Neural cell (in vitro differentiated cells): ENCODE data around the gene TEX35. TPM values are rescaled to one million over a fixed set of nuclear protein-coding genes. Genes with fewer than 3 reads are reported as not detected.

Experiments used
- H2AFZ ChIP-seq: fragments of 200-600, 300-800 bp; sonication (generic), shearing (Covaris generic); 2 replicates; pipeline ENCODE4 v1.6.0; 2014; ENCODE audit warnings: low read depth, mild to moderate bottlenecking, antibody characterized with exemption, low read length, moderate library complexity
- H3F3A ChIP-seq: fragments of 200-600 bp; shearing (Covaris generic); 2 replicates; pipeline ENCODE4 v1.6.1; 2016; ENCODE audit warnings: mild to moderate bottlenecking, moderate library complexity, mixed read lengths, antibody characterized with exemption, low read length; ENCODE audit not compliant: insufficient read depth, poor library complexity, severe bottlenecking
- H3K27ac ChIP-seq: fragments of 200-600, 300-800 bp; sonication (generic), shearing (Covaris generic); 2 replicates; pipeline ENCODE4 v1.5.1; 2014; ENCODE audit warnings: mild to moderate bottlenecking, low read length, moderate library complexity
- H3K27me3 ChIP-seq: fragments of 300-800, 200-600 bp; sonication (generic), shearing (Covaris generic); 2 replicates; pipeline ENCODE4 v1.6.0; 2014; ENCODE audit warnings: mild to moderate bottlenecking, low read depth, low read length, moderate library complexity; ENCODE audit not compliant: insufficient read depth
- H3K36me3 ChIP-seq: fragments of 300-800, 200-600 bp; sonication (generic), shearing (Covaris generic); 2 replicates; pipeline ENCODE4 v1.5.1; 2014; ENCODE audit warnings: mild to moderate bottlenecking, antibody characterized with exemption, low read length, moderate library complexity; ENCODE audit not compliant: insufficient read depth
- H3K4me2 ChIP-seq: fragments of 300-800, 200-600 bp; sonication (generic), shearing (Covaris generic); 2 replicates; pipeline ENCODE4 v1.6.0; 2014; ENCODE audit warnings: mild to moderate bottlenecking, low read length
- H3K4me3 ChIP-seq: fragments of 300-800, 200-600 bp; sonication (generic), shearing (Covaris generic); 2 replicates; pipeline ENCODE4 v1.5.1; 2014; ENCODE audit warnings: mild to moderate bottlenecking, low read length, moderate library complexity
- H3K79me2 ChIP-seq: fragments of 200-600 bp; shearing (Covaris generic); replicated peaks from 2 replicates; pipeline ENCODE4 v1.6.0; 2014; ENCODE audit warnings: mild to moderate bottlenecking, low read length, moderate library complexity; ENCODE audit not compliant: insufficient read depth
- H3K9ac ChIP-seq: fragments of 300-800, 200-600 bp; sonication (generic), shearing (Covaris generic); 2 replicates; pipeline ENCODE4 v1.6.1; 2016; ENCODE audit warnings: mild to moderate bottlenecking, low read length, mixed read lengths
- H3K9me2 ChIP-seq: fragments of 200-600 bp; shearing (Covaris generic); 2 replicates; pipeline ENCODE4 v1.6.1; 2016; ENCODE audit warnings: mild to moderate bottlenecking, low read length, mixed read lengths; ENCODE audit not compliant: insufficient read depth
- H3K9me3 ChIP-seq: fragments of 200-600, 300-800 bp; sonication (generic), shearing (Covaris generic); 2 replicates; pipeline ENCODE4 v1.6.1; 2016; ENCODE audit warnings: mild to moderate bottlenecking, mixed run types, low read length, moderate library complexity, mixed read lengths
- H4K20me1 ChIP-seq: fragments of 200-600 bp; shearing (Covaris generic); 2 replicates; pipeline ENCODE4 v1.6.1; 2016; ENCODE audit warnings: mild to moderate bottlenecking, mixed run types; ENCODE audit not compliant: insufficient read depth
- CTCF ChIP-seq: fragments of 450-650 bp; IDR thresholded peaks from 2 replicates; pipeline ENCODE4 v1.5.1; 2014; ENCODE audit warnings: antibody characterized with exemption, mild to moderate bottlenecking, moderate library complexity; ENCODE audit not compliant: poor library complexity, severe bottlenecking
- EP300 ChIP-seq: fragments of 450-650 bp; conservative IDR thresholded peaks from 2 replicates; pipeline ENCODE4 v1.6.1; 2014; ENCODE audit warnings: antibody characterized with exemption, mild to moderate bottlenecking, moderate library complexity; ENCODE audit not compliant: poor library complexity, severe bottlenecking
- EZH2 ChIP-seq: fragments of 200-600, 300-800 bp; shearing (Covaris generic), sonication (generic); IDR thresholded peaks from 2 replicates; pipeline ENCODE4 v1.6.1; 2014; ENCODE audit warnings: antibody characterized with exemption, low read length, borderline replicate concordance, mild to moderate bottlenecking; ENCODE audit not compliant: insufficient read depth, poor library complexity, severe bottlenecking
- MXI1 ChIP-seq: fragments of 450-650 bp; conservative IDR thresholded peaks from 2 replicates; pipeline ENCODE4 v1.6.1; 2014; ENCODE audit warnings: antibody characterized with exemption, mild to moderate bottlenecking; ENCODE audit not compliant: poor library complexity, severe bottlenecking
- POLR2AphosphoS5 ChIP-seq: IDR thresholded peaks from 2 replicates; pipeline ENCODE4 v1.6.1; 2012
- RAD21 ChIP-seq: fragments of 450-650 bp; conservative IDR thresholded peaks from 2 replicates; pipeline ENCODE4 v1.6.1; 2014; ENCODE audit warnings: antibody characterized with exemption, mild to moderate bottlenecking, moderate library complexity
- REST ChIP-seq: IDR thresholded peaks from 2 replicates; pipeline ENCODE4 v1.6.1; 2012; ENCODE audit warnings: borderline replicate concordance
- SMC3 ChIP-seq: fragments of 450-650 bp; conservative IDR thresholded peaks from 2 replicates; pipeline ENCODE4 v1.6.1; 2014; ENCODE audit warnings: antibody characterized with exemption, mild to moderate bottlenecking, moderate library complexity; ENCODE audit not compliant: poor library complexity
- TAF1 ChIP-seq: IDR thresholded peaks from 2 replicates; pipeline ENCODE4 v1.6.1; 2012; ENCODE audit warnings: low read depth
- polyA plus RNA-seq: library from polyadenylated mRNA; depleted of rRNA; stranded (reverse); fragments of >200 nt; gene quantifications from 2 replicates; pipeline ENCODE4 v1.2.3, GENCODE V29; 2014

The TEX35 gene
- polyA plus RNA-seq, 1 donor from 2014 or later = not detected

- H3K27ac ChIP-seq = no peak overlapping the region
- no peak overlapping the region for H2AFZ ChIP-seq
- H3K9ac ChIP-seq = no peak overlapping the region
- H3K4me2 ChIP-seq = no peak overlapping the region
- no peak overlapping the region for H3K4me3 ChIP-seq
- no peaks in the 10 kb centered on the region for H3K27me3 ChIP-seq
- no peaks in the 10 kb centered on the region for H4K20me1 ChIP-seq
- no peaks in the 10 kb centered on the region for H3K36me3 ChIP-seq
- no peaks in the 10 kb centered on the region for H3K9me3 ChIP-seq
- H3K79me2 ChIP-seq = no peaks in the 10 kb centered on the region
- TF ChIP-seq CTCF = no peak
- no peak for TF ChIP-seq SMC3
- TF ChIP-seq EZH2 = no peak
- H3K9me2 ChIP-seq = no peaks in the 10 kb centered on the region
- H3F3A ChIP-seq = no peaks in the 10 kb centered on the region
Observed at GRCh38 chr1:178538192-178538916, 25.4 kb downstream of the TEX35 start.

- no peaks in the 10 kb centered on the region for H3K36me3 ChIP-seq
- no peak overlapping the region for H3K4me3 ChIP-seq
- H3F3A ChIP-seq = no peaks in the 10 kb centered on the region
- H3K9ac ChIP-seq = no peak overlapping the region
- no peak overlapping the region for H3K4me2 ChIP-seq
- no peaks in the 10 kb centered on the region for H3K27me3 ChIP-seq
- no peak for TF ChIP-seq MXI1
- TF ChIP-seq CTCF = no peak
- no peak for TF ChIP-seq REST
- no peak for TF ChIP-seq RAD21
- TF ChIP-seq TAF1 = no peak
- TF ChIP-seq POLR2AphosphoS5 = no peak
- no peak for TF ChIP-seq SMC3
- TF ChIP-seq EZH2 = no peak
- no peak for TF ChIP-seq EP300
- H3K9me3 ChIP-seq = no peaks in the 10 kb centered on the region
- no peaks in the 10 kb centered on the region for H4K20me1 ChIP-seq
- no peak overlapping the region for H3K27ac ChIP-seq
- no peak overlapping the region for H2AFZ ChIP-seq
- H3K79me2 ChIP-seq = no peaks in the 10 kb centered on the region
- no peaks in the 10 kb centered on the region for H3K9me2 ChIP-seq
Observed at GRCh38 chr1:178539291-178539690, 26.4 kb downstream of the TEX35 start.
